Sigmoid colon (tissue), 4 donors: Measurements from ENCODE around the gene MSANTD2.

Experiments used
- CTCF ChIP-seq, 4 experiments: fragments of 450-650 bp in 3 of 4; fragments of 200-600 bp in 1 of 4; IDR thresholded peaks; one replicate each; pipeline ENCODE4 v1.5.1; 2016 to 2019; ENCODE audit warnings: antibody characterized with exemption in 4 of 4, mild to moderate bottlenecking in 3 of 4, moderate library complexity in 2 of 4
- EP300 ChIP-seq, 4 donors: sonication (generic); formaldehyde crosslinking; IDR thresholded peaks; one replicate each; pipeline ENCODE4 v1.6.1; 2017; ENCODE audit warnings: antibody characterized with exemption in 4 of 4
- POLR2A ChIP-seq, 2 donors: fragments of 450-650 bp; IDR thresholded peaks; one replicate each; pipeline ENCODE4 v1.6.1; 2016; ENCODE audit warnings: antibody characterized with exemption in 2 of 2, mild to moderate bottlenecking in 2 of 2, moderate library complexity in 2 of 2

DNA sequence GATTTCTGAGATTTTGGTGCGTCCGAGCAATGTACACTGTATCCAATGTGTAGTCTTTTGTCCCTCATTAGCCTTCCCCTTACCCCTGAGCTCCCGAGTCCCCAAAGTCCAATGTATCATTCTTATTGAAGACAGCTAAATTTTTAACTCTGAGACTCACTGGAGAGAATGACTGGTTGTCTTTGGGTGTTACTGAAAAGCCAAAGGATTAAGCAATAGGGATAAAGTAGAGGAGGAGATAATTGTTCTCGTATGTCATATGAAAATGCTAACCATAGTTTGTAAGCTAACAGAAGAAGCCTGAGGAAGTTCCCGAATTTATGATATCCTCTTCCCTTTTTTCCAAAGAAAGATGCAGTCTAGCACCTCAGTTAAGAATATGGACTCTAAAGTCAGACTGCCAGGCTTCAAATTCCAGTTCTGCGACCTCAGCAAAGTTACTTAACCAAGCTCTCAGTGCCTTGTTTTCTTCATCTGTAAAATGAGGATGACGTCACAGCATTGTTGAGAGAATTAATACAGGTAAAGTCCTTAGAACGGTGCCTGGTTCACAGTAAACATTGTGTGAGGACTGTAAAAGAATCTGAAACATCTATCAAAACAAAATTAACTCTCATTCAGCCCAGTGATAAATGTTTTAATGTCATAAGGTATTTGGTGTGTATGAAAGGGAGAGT is 1.6 kb upstream of the MSANTD2 start:
- TF ChIP-seq POLR2A (IDR thresholded peaks at IDR 0.05) (no peak), CTCF (IDR thresholded peaks at IDR 0.05) (no peak), EP300 (IDR thresholded peaks at IDR 0.05) (no peak)
